GM12892 (cell line): ENCODE data around the gene CERS6.

Experiments used
- POLR2A ChIP-seq: IDR thresholded peaks from 2 replicates; pipeline ENCODE4 v1.6.1; 2011; ENCODE audit warnings: low read depth, low read length, control low read depth
- POLR2AphosphoS5 ChIP-seq: IDR thresholded peaks from 2 replicates; pipeline ENCODE4 v1.6.1; 2011; ENCODE audit warnings: low read depth, low read length, control low read depth

- TF ChIP-seq POLR2A, result no peak
- no peak for TF ChIP-seq POLR2AphosphoS5
Observed at GRCh38 chr2:168633895-168634294, 177.8 kb downstream of the CERS6 start.
